ENCODE measurements around the gene RTF1. TPM values are rescaled to one million over a fixed set of nuclear protein-coding genes. Genes with fewer than 3 reads are reported as not detected.
A peak's percentile ranks its signal among the peaks of the same experiment; 100 is the strongest.
"Not testable (repeated sequence)": the region's sequence is repeated elsewhere in the genome, so short reads cannot be mapped to it uniquely, and the experiment has no call there.

RTF1 gene
- total RNA-seq = 10 to 100 TPM; 34.4 to 36.3 TPM
- polyA plus RNA-seq = 10 to 100 TPM; 17.1 to 21.7 (median 19.2) TPM
- 62.5 to 81.6 (median 70.1) reads per million in 6 experiments for total RNA-seq

DNA sequence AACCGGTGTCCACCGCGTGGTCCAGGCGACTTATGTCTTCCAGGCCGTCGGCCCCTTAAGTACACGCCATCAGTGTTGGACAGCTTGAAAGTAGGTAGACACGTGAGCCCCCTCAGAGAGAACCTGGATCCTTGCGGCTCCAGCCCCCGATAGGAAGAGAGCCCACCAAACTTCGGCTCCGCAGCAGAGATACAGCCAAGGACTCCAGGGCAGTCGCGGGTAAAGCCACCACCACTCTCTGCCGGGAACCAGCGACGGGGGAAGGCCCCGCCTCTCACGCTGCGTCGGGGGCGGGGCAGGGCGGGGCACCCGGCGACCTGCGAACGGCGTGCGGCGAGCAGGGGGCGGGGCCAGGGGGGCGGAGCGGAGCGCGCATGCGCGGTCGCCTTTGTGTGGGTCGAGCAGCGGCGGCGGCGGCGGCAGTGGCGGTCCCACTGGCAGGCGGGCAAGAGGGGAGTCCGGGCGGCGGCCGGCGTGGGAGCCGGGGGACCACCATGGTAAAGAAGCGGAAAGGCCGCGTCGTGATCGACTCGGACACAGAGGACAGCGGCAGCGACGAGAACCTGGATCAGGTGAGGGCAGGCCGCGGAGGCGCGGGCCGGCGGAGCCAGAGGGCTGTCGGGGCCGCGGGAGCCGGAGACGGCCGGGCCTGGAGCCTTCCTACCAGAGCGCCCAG, at the start of gene RTF1:
TSS of gene RTF1 (plus strand) at position 354 of the 676 bp plus-strand sequence. CDS start at position 375, 21 bp downstream.
- POLR2A ChIA-PET = interaction anchor here (1.7 kb wide), 1 partner anchor 84 kb away, joined by 6 read pairs; the partner anchor contains the start of genes NUSAP1 and OIP5

DNA sequence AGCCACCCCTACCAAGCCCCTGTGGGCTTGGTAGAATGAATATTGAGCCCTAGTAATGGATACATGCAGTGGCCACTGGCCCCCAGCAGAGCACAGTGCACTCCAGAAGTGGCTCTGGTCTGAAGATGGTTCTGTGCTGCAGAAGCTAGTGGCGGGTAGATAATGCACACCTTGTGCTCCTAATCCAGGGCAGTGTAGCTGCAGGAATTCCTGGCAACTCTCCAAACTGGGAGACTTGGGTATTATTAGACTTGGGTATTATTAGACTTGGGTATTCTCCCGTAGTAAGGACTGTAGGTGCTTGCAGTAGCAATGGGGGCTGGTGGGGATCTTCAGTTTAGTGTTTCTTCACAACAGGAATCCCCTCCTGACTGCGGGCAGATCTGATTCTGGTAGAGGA, 49.5 kb upstream of the RTF1 start:
- H3K4me1 Mint-ChIP-seq = no peaks in the 10 kb centered on the region
- no peaks in the 10 kb centered on the region for H3K9me3 Mint-ChIP-seq
- ATAC-seq = no peak
- no peak for DNase-seq
- no peaks in the 10 kb centered on the region for H3K27me3 Mint-ChIP-seq
- H3K4me3 Mint-ChIP-seq = no peak overlapping the region
- H3K36me3 Mint-ChIP-seq = peaks cover 0 to 3% (median 0%) of the 10 kb centered on the region in 3 donors
- no peak overlapping the region for H3K27ac Mint-ChIP-seq
- POLR2A ChIA-PET = no interaction called here

More for the DNA sequence above, at the start of gene RTF1:
- peak within 1 kb of the TSS; percentile 93 to 97 (median 96) for H3K27ac Mint-ChIP-seq
- H3K4me1 Mint-ChIP-seq = peaks cover 24 to 49% (median 45%) of the 10 kb centered on the region in 4 donors
- H3K4me3 Mint-ChIP-seq = peak within 1 kb of the TSS; percentile 90 to 97 (median 95)
- no peaks in the 10 kb centered on the region for H3K36me3 Mint-ChIP-seq
- no peaks in the 10 kb centered on the region for H3K27me3 Mint-ChIP-seq
- peak; percentile 92 to 100 (median 97) for DNase-seq
- no peaks in the 10 kb centered on the region for H3K9me3 Mint-ChIP-seq
- peak; percentile 94 to 96 for ATAC-seq

DNA sequence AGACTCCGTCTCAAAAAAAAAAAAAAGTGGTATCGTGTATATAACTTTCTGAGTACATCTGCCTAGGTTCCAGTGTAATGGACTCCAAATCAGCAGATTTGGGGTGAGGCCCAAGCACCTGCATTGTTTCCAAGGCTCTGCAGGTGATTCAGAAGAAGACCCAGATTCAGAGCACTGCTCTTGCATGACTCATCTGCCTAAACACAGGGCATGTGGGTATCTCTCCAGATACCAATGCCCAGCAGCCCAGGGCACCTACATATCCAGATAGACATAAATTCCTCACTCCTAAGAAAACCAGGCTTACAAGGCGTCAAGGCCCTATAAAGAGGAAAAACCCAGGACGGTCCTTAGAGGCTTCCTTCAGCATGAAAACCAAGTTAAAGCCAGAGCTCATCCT, 38.9 kb upstream of the RTF1 start:
- DNase-seq (no peak), ATAC-seq (no peak)
- no peak overlapping the region for H3K4me3 Mint-ChIP-seq
- H3K4me1 Mint-ChIP-seq = no peaks in the 10 kb centered on the region
- H3K27me3 Mint-ChIP-seq = no peaks in the 10 kb centered on the region
- no peaks in the 10 kb centered on the region for H3K9me3 Mint-ChIP-seq
- H3K27ac Mint-ChIP-seq = no peak overlapping the region
- POLR2A ChIA-PET = no interaction called here
- H3K36me3 Mint-ChIP-seq = no peaks in the 10 kb centered on the region

DNA sequence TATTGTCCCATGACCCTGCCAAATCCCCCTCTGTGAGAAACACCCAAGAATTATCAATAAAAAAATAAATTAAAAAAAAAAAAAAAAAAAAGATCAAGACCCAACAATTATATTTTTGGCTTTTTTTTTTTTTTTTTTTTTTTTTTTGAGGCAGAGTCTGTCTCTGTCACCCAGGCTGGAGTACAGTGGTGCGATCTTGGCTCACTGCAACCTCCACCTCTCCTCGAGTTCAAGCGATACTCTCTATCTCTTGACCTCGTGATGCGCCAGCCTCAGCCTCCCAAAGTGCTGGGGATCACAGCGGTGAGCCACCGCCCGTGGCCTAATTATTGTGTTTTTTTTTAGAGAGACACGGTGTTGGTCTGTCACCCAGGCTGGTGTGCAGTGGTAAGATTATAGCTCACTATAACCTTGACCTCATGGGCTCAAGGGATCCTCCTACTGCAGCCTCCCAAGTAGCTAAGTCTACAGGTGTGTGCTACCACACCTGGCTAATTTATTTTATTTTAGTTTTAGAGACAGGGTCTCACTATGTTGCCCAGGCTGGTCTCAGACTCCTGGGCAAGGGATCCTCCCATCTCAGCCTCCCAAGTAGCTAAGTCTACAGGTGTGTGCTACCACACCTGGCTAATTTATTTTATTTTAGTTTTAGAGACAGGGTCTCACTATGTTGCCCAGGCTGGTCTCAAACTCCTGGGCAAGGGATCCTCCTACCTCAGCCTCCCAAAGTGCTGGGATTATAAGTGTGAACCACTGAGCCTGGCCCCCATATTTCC, 32.7 kb upstream of the RTF1 start:
- H3K27me3 Mint-ChIP-seq, DNase-seq, H3K27ac Mint-ChIP-seq, H3K4me3 Mint-ChIP-seq, H3K4me1 Mint-ChIP-seq, H3K9me3 Mint-ChIP-seq, ATAC-seq, POLR2A ChIA-PET: not testable (repeated sequence)
- H3K36me3 Mint-ChIP-seq = peaks cover 0 to 33% (median 6%) of the 10 kb centered on the region in 3 donors

DNA sequence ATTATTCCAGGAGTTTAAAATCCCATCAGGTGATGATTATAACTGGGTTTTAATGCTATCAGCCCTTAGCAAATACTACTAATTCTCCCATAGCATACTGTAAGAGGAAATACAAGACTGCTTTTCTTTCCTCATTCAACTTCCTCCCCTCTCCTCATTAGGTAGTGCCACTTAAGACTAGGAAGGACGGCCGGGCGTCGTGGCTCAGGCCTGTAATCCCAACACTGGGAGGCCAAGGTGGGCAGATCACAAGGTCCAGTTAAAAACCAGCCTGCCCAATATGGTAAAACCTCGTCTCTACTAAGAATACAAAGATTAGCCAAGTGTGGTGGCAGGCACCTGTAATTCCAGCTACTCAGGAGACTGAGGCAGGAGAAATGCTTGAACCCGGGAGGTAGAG, 29.2 kb upstream of the RTF1 start:
- H3K27me3 Mint-ChIP-seq = no peaks in the 10 kb centered on the region

DNA sequence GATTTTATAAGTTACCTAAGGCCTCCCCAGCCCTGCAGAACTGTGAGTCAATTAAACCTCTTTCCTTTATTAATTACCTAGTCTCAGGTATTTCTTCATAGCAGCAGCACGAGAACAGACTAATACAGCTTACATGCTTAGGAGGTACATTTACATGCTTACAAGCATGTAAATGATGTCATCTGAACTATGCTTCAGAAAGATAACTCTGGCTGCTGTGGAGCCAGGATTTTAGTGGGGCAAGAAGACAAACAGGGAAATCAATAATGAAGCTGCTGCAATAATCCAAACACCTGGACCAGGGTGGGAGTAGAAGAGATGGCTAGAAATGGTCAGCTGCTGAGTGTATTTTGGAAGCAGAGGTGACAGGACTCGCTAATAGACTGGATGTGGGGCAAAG, 24.2 kb upstream of the RTF1 start:
- H3K36me3 Mint-ChIP-seq = peaks cover 9 to 76% (median 16%) of the 10 kb centered on the region in 3 donors
- H3K27ac Mint-ChIP-seq = peak overlapping the region in 8 of 10 donors; percentile 2 to 74 (median 48)
- DNase-seq = no peak
- ATAC-seq = no peak
- peaks cover 9 to 25% (median 18%) of the 10 kb centered on the region in 4 donors for H3K4me1 Mint-ChIP-seq
- H3K4me3 Mint-ChIP-seq = no peak overlapping the region
- H3K27me3 Mint-ChIP-seq = no peaks in the 10 kb centered on the region
- POLR2A ChIA-PET = interaction anchor here (0.5 to 0.7 kb wide), 3 partner anchors 10 to 120 kb away, joined by 3 to 4 read pairs (median 4); no protein-coding TSS in a partner anchor
- H3K9me3 Mint-ChIP-seq = no peaks in the 10 kb centered on the region

More for the DNA sequence above, 29.2 kb upstream of the RTF1 start:
- ATAC-seq (no peak), DNase-seq (no peak)
- H3K27ac Mint-ChIP-seq = peak overlapping the region in 2 of 10 donors; percentile 22 to 50
- H3K9me3 Mint-ChIP-seq = no peaks in the 10 kb centered on the region
- H3K4me3 Mint-ChIP-seq = no peak overlapping the region
- POLR2A ChIA-PET = interaction anchor here (0.7 kb wide), 2 partner anchors 17 to 820 kb away, joined by 3 read pairs; no protein-coding TSS in a partner anchor
- H3K4me1 Mint-ChIP-seq = peaks cover under 1 to 8% (median 3%) of the 10 kb centered on the region in 4 donors
- peaks cover 2 to 57% (median 8%) of the 10 kb centered on the region in 3 donors for H3K36me3 Mint-ChIP-seq

DNA sequence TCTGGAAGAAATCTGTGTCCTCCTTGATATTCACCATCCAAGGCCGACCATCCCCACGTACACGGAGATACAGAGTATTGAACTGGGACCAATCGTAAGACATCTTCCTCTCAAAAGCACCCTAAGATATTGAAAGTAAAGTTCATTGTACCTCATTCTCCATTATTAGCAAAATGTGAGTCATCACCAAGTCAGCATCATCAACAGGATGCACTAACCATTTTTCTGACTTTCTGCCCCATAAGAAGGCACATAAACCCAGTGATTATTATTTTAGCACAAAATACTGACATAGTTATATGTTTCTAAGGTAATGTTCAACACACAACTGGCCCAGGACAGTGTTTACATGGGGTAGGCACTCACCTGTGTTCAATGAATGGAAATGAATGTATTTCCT, 22.0 kb upstream of the RTF1 start:
- Mint-ChIP-seq H3K9me3 (no peaks in the 10 kb centered on the region), H3K4me1 (peaks cover 9 to 25% (median 20%) of the 10 kb centered on the region in 4 donors), H3K36me3 (peaks cover 9 to 59% (median 16%) of the 10 kb centered on the region in 3 donors), H3K27ac (peak overlapping the region in 4 of 10 donors; percentile 43 to 69 (median 52)), H3K4me3 (no peak overlapping the region), H3K27me3 (no peaks in the 10 kb centered on the region)
- no peak for ATAC-seq
- no peak for DNase-seq
- POLR2A ChIA-PET = no interaction called here

DNA sequence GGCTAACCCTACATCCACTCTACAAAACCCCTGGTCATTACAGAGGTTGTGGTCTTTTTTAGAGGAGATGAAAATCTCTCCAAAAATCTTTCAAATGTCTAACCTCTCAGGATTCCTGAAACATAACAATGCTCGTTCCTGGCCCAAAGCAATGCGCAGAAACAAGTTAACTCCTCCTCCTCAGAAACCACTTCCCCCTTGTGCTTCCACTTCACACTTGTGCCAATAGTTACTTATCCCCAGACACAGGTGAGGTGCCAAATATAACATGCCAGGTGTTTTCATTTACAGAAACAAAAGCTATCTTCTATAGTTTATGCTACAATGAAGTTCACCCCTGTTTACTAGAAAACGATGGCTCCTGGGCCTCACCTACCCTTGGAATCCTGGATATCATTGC, 20.8 kb upstream of the RTF1 start:
- no peak for ATAC-seq
- H3K27me3 Mint-ChIP-seq = no peaks in the 10 kb centered on the region
- H3K9me3 Mint-ChIP-seq = no peaks in the 10 kb centered on the region
- POLR2A ChIA-PET = interaction anchor here (0.6 kb wide), 1 partner anchor 1755 kb away, joined by 4 read pairs; no protein-coding TSS in a partner anchor
- DNase-seq = no peak
- peak overlapping the region in 3 of 10 donors; percentile 27 to 34 (median 30) for H3K27ac Mint-ChIP-seq
- peaks cover 13 to 30% (median 22%) of the 10 kb centered on the region in 4 donors for H3K4me1 Mint-ChIP-seq
- peak overlapping the region in 3 of 10 donors; percentile 2 to 52 (median 13) for H3K4me3 Mint-ChIP-seq
- H3K36me3 Mint-ChIP-seq = peaks cover 9 to 50% (median 16%) of the 10 kb centered on the region in 3 donors

DNA sequence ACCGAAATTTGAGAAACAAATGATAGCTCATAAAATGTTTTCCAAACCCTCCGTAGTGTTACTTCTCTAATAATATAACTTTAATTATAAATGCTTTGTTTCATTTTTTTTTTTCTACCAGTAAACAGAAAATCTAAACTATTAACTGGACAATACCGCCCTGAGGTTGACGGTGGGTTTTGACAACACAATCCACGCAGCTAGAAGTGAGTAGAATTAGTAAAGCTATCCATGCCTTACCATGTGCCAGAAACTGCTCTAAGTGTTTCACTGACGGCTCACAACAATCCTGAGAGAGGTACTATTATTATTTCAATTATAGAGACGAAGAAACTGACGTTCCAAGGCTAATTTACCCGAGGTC, 15.0 kb upstream of the RTF1 start:
- peaks cover 0 to 2% (median 0%) of the 10 kb centered on the region in 9 donors for H3K9me3 Mint-ChIP-seq
- ATAC-seq = no peak
- DNase-seq = no peak
- POLR2A ChIA-PET = interaction anchor here (0.6 to 1.2 kb wide), 7 partner anchors 8 to 1335 kb away, joined by 3 to 7 read pairs (median 4); partner anchors contain the start of gene RPAP1
- peak overlapping the region; percentile 88 to 97 (median 96) for H3K27ac Mint-ChIP-seq
- H3K27me3 Mint-ChIP-seq = no peaks in the 10 kb centered on the region
- H3K4me3 Mint-ChIP-seq = peak overlapping the region; percentile 89 to 97 (median 94)
- H3K4me1 Mint-ChIP-seq = peaks cover 8 to 32% (median 14%) of the 10 kb centered on the region in 4 donors
- H3K36me3 Mint-ChIP-seq = no peaks in the 10 kb centered on the region

DNA sequence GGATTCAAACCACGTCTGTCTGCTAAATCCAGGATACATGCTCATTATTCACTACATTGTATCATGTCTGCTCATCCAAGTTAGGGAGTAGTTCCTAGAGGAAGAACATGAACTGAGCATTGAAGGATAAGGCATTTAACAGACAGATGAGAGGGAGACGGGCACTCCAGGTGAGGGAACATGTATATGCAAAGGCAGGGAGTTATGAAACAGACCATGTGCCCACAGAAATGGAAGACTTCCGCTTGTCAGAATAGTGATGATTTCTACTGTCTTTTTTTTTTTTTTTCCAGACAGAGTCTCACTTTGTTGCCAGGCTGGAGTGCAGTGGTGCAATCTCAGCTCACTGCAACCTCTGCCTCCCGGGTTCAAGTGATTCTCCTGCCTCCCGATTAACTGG, 9.6 kb upstream of the RTF1 start:
- POLR2A ChIA-PET = no interaction called here
- no peaks in the 10 kb centered on the region for H3K27me3 Mint-ChIP-seq
- H3K36me3 Mint-ChIP-seq = no peaks in the 10 kb centered on the region
- H3K4me1 Mint-ChIP-seq = peaks cover 6 to 16% (median 10%) of the 10 kb centered on the region in 4 donors
- peaks cover 0 to 1% (median 0%) of the 10 kb centered on the region in 9 donors for H3K9me3 Mint-ChIP-seq
- H3K4me3 Mint-ChIP-seq = no peak overlapping the region
- ATAC-seq (no peak), DNase-seq (no peak)
- H3K27ac Mint-ChIP-seq = no peak overlapping the region

DNA sequence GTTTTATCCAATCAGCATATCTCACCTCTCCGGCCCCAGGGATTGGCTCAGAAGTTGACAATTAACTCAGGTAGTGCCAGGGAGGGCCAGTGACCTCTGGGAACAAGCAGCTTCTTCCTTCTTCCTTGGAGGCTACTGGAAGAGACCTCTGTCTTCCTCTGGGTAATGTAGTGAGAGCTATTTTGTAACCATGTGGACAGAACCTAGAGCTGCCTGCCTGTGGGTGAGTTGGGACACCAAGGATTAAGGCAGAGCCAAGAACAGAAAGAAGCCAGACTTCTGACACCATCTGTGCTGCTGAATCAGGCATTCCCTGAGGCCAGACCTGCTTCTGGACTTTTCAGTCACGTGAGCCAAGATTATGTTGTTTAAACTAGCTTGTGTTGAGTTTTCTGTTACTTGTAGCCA, 8.7 kb upstream of the RTF1 start:
- ATAC-seq (no peak), DNase-seq (no peak)
- Mint-ChIP-seq H3K36me3 (no peaks in the 10 kb centered on the region), H3K4me3 (no peak overlapping the region), H3K27ac (peak overlapping the region in 1 of 10 donors; percentile 24), H3K27me3 (no peaks in the 10 kb centered on the region), H3K4me1 (peaks cover 4 to 8% (median 5%) of the 10 kb centered on the region in 4 donors), H3K9me3 (no peaks in the 10 kb centered on the region)
- POLR2A ChIA-PET = no interaction called here

DNA sequence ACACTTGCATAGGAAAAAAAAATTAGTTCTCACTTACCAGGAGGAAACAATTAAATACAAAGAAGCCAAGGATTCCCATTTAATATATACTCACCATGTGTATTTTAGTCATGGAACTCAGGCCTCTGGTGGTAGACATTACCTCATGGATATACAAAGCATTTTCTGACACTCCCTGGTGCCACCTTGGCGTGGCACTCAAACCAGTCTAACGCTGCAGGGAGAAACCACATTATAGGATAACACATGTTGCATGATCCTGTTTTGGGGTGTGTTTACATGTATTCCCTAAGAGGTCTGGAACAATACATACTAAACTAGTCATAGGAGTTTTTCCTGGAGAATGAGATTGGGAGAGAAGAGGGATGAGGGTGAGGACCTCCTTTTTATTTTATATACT, 5.9 kb upstream of the RTF1 start:
- peaks cover 5 to 9% (median 8%) of the 10 kb centered on the region in 4 donors for H3K4me1 Mint-ChIP-seq
- no peaks in the 10 kb centered on the region for H3K27me3 Mint-ChIP-seq
- H3K4me3 Mint-ChIP-seq = no peak overlapping the region
- no peaks in the 10 kb centered on the region for H3K9me3 Mint-ChIP-seq
- no peaks in the 10 kb centered on the region for H3K36me3 Mint-ChIP-seq
- DNase-seq (no peak), ATAC-seq (no peak)
- no peak overlapping the region for H3K27ac Mint-ChIP-seq
- POLR2A ChIA-PET = no interaction called here

Measured in naive thymus-derived CD8-positive, alpha-beta T cell (primary cell).